NCI-H146 treated with DMSO at 0.1 percent for 48 hours (cell line): ENCODE results near the gene ROS1.

Experiments used
- DNase-seq: peaks from one replicate; lab custom pipeline; 2025; ENCODE audit not compliant: unreplicated experiment; lab: John Stamatoyannopoulos, UW

Gene ROS1

GRCh38 chr6:117441824-117442264 is 16.1 kb upstream of the ROS1 start:
- no peak for DNase-seq

- no peak for DNase-seq
Measured at GRCh38 chr6:117440706-117441525, 15.2 kb upstream of the ROS1 start.

GRCh38 chr6:117432273-117432672 is 6.5 kb upstream of the ROS1 start:
- no peak for DNase-seq

GRCh38 chr6:117423754-117424153 is 2.0 kb downstream of the ROS1 start:
- no peak for DNase-seq

- DNase-seq, result no peak
Measured at GRCh38 chr6:117418320-117418719, 7.4 kb downstream of the ROS1 start.

- no peak for DNase-seq
Measured at GRCh38 chr6:117417851-117418250, 7.9 kb downstream of the ROS1 start.

GRCh38 chr6:117414770-117415169 is 11.0 kb downstream of the ROS1 start:
- peak; percentile 9 for DNase-seq

- no peak for DNase-seq
Measured at GRCh38 chr6:117411474-117411873, 14.3 kb downstream of the ROS1 start.

GRCh38 chr6:117409863-117410262 is 15.9 kb downstream of the ROS1 start:
- DNase-seq, result no peak

- DNase-seq, result no peak
Measured at GRCh38 chr6:117409420-117409819, 16.3 kb downstream of the ROS1 start.

- no peak for DNase-seq
Measured at GRCh38 chr6:117404548-117404947, 21.2 kb downstream of the ROS1 start.

- no peak for DNase-seq
Measured at GRCh38 chr6:117401799-117402198, 23.9 kb downstream of the ROS1 start.

GRCh38 chr6:117399924-117400323 is 25.8 kb downstream of the ROS1 start:
- no peak for DNase-seq

- no peak for DNase-seq
Measured at GRCh38 chr6:117399126-117399525, 26.6 kb downstream of the ROS1 start.

GRCh38 chr6:117397536-117398227 is 28.1 kb downstream of the ROS1 start:
- DNase-seq, result no peak

GRCh38 chr6:117396228-117396627 is 29.5 kb downstream of the ROS1 start:
- DNase-seq, result no peak

GRCh38 chr6:117395164-117395563 is 30.6 kb downstream of the ROS1 start:
- DNase-seq, result no peak

- DNase-seq, result no peak
Measured at GRCh38 chr6:117393045-117393444, 32.7 kb downstream of the ROS1 start.

- no peak for DNase-seq
Measured at GRCh38 chr6:117391874-117392583, 33.7 kb downstream of the ROS1 start.

GRCh38 chr6:117389227-117390057 is 36.3 kb downstream of the ROS1 start:
- DNase-seq, result no peak

- no peak for DNase-seq
Measured at GRCh38 chr6:117387454-117387974, 38.2 kb downstream of the ROS1 start.
